ENCODE measurements around the gene PHLDB1. TPM values are rescaled to one million over a fixed set of nuclear protein-coding genes. Genes with fewer than 3 reads are reported as not detected.

The PHLDB1 gene
- total and polyA plus RNA-seq, 8 donors = 76.5 to 120 (median 91.7) TPM

- peak overlapping the region; percentile 25 to 59 for H3K27ac ChIP-seq
- intact Hi-C loops (cut with DNase I) = loop anchor here in 1 of 2 donors (10.0 kb wide), 1 partner anchor 50 kb away; no protein-coding TSS in a partner anchor
- DNase-seq (peak in 2 of 4 donors; percentile 95), ATAC-seq (peak; percentile 6)
- H3K36me3 ChIP-seq = peaks cover 6 to 32% of the 10 kb centered on the region in 2 donors
- H3K9me3 ChIP-seq = no peaks in the 10 kb centered on the region
- H3K4me1 ChIP-seq = peaks cover 21 to 42% of the 10 kb centered on the region in 2 donors
- H3K27me3 ChIP-seq = peaks cover 0 to 35% of the 10 kb centered on the region in 2 donors
- TF ChIP-seq CTCF (IDR thresholded peaks at IDR 0.05) = no peak
- no peak overlapping the region for H3K4me3 ChIP-seq
These were observed 2.1 kb upstream of the PHLDB1 start for GRCh38 chr11:118605116-118605867.

- ATAC-seq (no peak), DNase-seq (no peak)
- Histone ChIP-seq H3K36me3 (peaks cover 0 to 22% of the 10 kb centered on the region in 2 donors), H3K4me1 (peaks cover 21 to 52% of the 10 kb centered on the region in 2 donors), H3K27me3 (peaks cover 4 to 45% of the 10 kb centered on the region in 2 donors), H3K9me3 (no peaks in the 10 kb centered on the region), H3K4me3 (no peak overlapping the region), H3K27ac (peak overlapping the region; percentile 0 to 26)
- intact Hi-C loops (cut with DNase I) = loop anchor here in 1 of 2 donors (10.0 kb wide), 1 partner anchor 49 kb away; no protein-coding TSS in a partner anchor
- TF ChIP-seq CTCF (IDR thresholded peaks at IDR 0.05) = no peak
These were observed 1.1 kb upstream of the PHLDB1 start for GRCh38 chr11:118606157-118606843.

GRCh38 chr11:118606844-118607228 lies 579 bp upstream of the PHLDB1 start:
- DNase-seq = no peak
- H3K36me3 ChIP-seq = peaks cover 0 to 17% of the 10 kb centered on the region in 2 donors
- intact Hi-C loops (cut with DNase I) = loop anchor here in 1 of 2 donors (10.0 kb wide), 1 partner anchor 48 kb away; no protein-coding TSS in a partner anchor
- H3K9me3 ChIP-seq = no peaks in the 10 kb centered on the region
- no peak for ATAC-seq
- no peak overlapping the region for H3K27ac ChIP-seq
- H3K4me1 ChIP-seq = peaks cover 21 to 55% of the 10 kb centered on the region in 2 donors
- no peak overlapping the region for H3K4me3 ChIP-seq
- TF ChIP-seq CTCF (IDR thresholded peaks at IDR 0.05) = no peak
- peaks cover 4 to 50% of the 10 kb centered on the region in 2 donors for H3K27me3 ChIP-seq

- no peaks in the 10 kb centered on the region for H3K36me3 ChIP-seq
- ATAC-seq (peak; percentile 68), DNase-seq (peak in 2 of 4 donors; percentile 68 to 92)
- peaks cover 4 to 61% of the 10 kb centered on the region in 2 donors for H3K27me3 ChIP-seq
- intact Hi-C loops (cut with DNase I) = loop anchor here in 1 of 2 donors (10.0 kb wide), 1 partner anchor 46 kb away; no protein-coding TSS in a partner anchor
- no peaks in the 10 kb centered on the region for H3K9me3 ChIP-seq
- no peak for TF ChIP-seq CTCF (IDR thresholded peaks at IDR 0.05)
- peak overlapping the region; percentile 63 to 68 for H3K4me3 ChIP-seq
- peak overlapping the region; percentile 88 to 93 for H3K27ac ChIP-seq
- peaks cover 25 to 64% of the 10 kb centered on the region in 2 donors for H3K4me1 ChIP-seq
These were observed 1.2 kb downstream of the PHLDB1 start for GRCh38 chr11:118608360-118609227.
